Astrocyte (in vitro differentiated cells and primary cell): ENCODE measurements around the gene GADD45GIP1.
"Not testable (repeated sequence)": the region's sequence is repeated elsewhere in the genome, so short reads cannot be mapped to it uniquely, and the experiment has no call there.

Experiments used
- CTCF ChIP-seq: IDR thresholded peaks from 2 replicates; pipeline ENCODE4 v1.5.1; 2011; ENCODE audit warnings: low read depth, mild to moderate bottlenecking, inconsistent platforms, low read length, moderate library complexity; ENCODE audit not compliant: insufficient read depth
- EZH2 ChIP-seq: IDR thresholded peaks from 2 replicates; pipeline ENCODE4 v1.6.1; 2012; ENCODE audit warnings: mild to moderate bottlenecking, low read length, inconsistent platforms; ENCODE audit not compliant: insufficient read depth

GRCh38 chr19:12957389-12957952 lies 448 bp upstream of the GADD45GIP1 start:
- TF ChIP-seq CTCF, EZH2: not testable (repeated sequence)
